Activated CD4-positive, alpha-beta T cell treated with anti-CD3 and anti-CD28 coated beads, Interleukin-2, amount 50 U/mL, for 1 hour (primary cell): ENCODE measurements around the gene EEF2K.
A peak's percentile ranks its signal among the peaks of the same experiment; 100 is the strongest.
"Not testable (repeated sequence)": the region's sequence is repeated elsewhere in the genome, so short reads cannot be mapped to it uniquely, and the experiment has no call there.

Experiments used
- DNase-seq: peaks from one replicate; pipeline ENCODE4 v3.0.0-alpha.2; 2020

The EEF2K gene

GRCh38 chr16:22190081-22190775 is 15.8 kb upstream of the EEF2K start:
- peak; percentile 93 for DNase-seq

- DNase-seq: peak; percentile 100
Observed at GRCh38 chr16:22190776-22191531, 15.1 kb upstream of the EEF2K start.

GRCh38 chr16:22191532-22192260 is 14.4 kb upstream of the EEF2K start:
- DNase-seq: peak; percentile 35

GRCh38 chr16:22192261-22193062 is 13.6 kb upstream of the EEF2K start:
- DNase-seq: peak; percentile 73

- DNase-seq: no peak
Observed at GRCh38 chr16:22193063-22193411, 13.0 kb upstream of the EEF2K start.

- no peak for DNase-seq
Observed at GRCh38 chr16:22194707-22195444, 11.2 kb upstream of the EEF2K start.

- DNase-seq: no peak
Observed at GRCh38 chr16:22195445-22195694, 10.7 kb upstream of the EEF2K start.

- peak; percentile 90 for DNase-seq
Observed at GRCh38 chr16:22195695-22196558, 10.2 kb upstream of the EEF2K start.

- not testable (repeated sequence) for DNase-seq
Observed at GRCh38 chr16:22196559-22197168, 9.4 kb upstream of the EEF2K start.

GRCh38 chr16:22198547-22199293 is 7.4 kb upstream of the EEF2K start:
- no peak for DNase-seq

GRCh38 chr16:22202261-22202637 is 3.8 kb upstream of the EEF2K start:
- no peak for DNase-seq

- DNase-seq: no peak
Observed at GRCh38 chr16:22203091-22203490, 3.0 kb upstream of the EEF2K start.

GRCh38 chr16:22204091-22204655 is 1.9 kb upstream of the EEF2K start:
- no peak for DNase-seq

GRCh38 chr16:22205577-22206012 is 483 bp upstream of the EEF2K start:
- no peak for DNase-seq

GRCh38 chr16:22206842-22207714 is 1.0 kb downstream of the EEF2K start:
- DNase-seq: peak; percentile 27

GRCh38 chr16:22207715-22208360 is 1.8 kb downstream of the EEF2K start:
- no peak for DNase-seq

GRCh38 chr16:22210285-22210684 is 4.2 kb downstream of the EEF2K start:
- no peak for DNase-seq

GRCh38 chr16:22210854-22211253 is 4.8 kb downstream of the EEF2K start:
- DNase-seq: no peak
